CD4-positive, alpha-beta T cell treated with Interleukin-10 for 1 hour (primary cell): ENCODE data around the gene TMBIM6.
"Not testable (repeated sequence)": the region's sequence is repeated elsewhere in the genome, so short reads cannot be mapped to it uniquely, and the experiment has no call there.

Experiments
- DNase-seq: peaks from one replicate; pipeline ENCODE4 v3.0.0-alpha.2; 2020

Gene TMBIM6

GRCh38 chr12:49730050-49730449 lies 11.3 kb upstream of the TMBIM6 start:
- DNase-seq = no peak

GRCh38 chr12:49730568-49731101 lies 10.7 kb upstream of the TMBIM6 start:
- DNase-seq = no peak

GRCh38 chr12:49733219-49734017 lies 7.9 kb upstream of the TMBIM6 start:
- DNase-seq = no peak

- not testable (repeated sequence) for DNase-seq
These were observed 6.5 kb upstream of the TMBIM6 start for GRCh38 chr12:49734900-49735299.

GRCh38 chr12:49738721-49739120 lies 2.6 kb upstream of the TMBIM6 start:
- not testable (repeated sequence) for DNase-seq

GRCh38 chr12:49740277-49740676 lies 1.1 kb upstream of the TMBIM6 start:
- not testable (repeated sequence) for DNase-seq

- peak; percentile 94 for DNase-seq
These were observed 694 bp downstream of the TMBIM6 start for GRCh38 chr12:49741882-49742620.

- no peak for DNase-seq
These were observed 3.1 kb downstream of the TMBIM6 start for GRCh38 chr12:49744363-49744885.

GRCh38 chr12:49748306-49748705 lies 6.9 kb downstream of the TMBIM6 start:
- DNase-seq = no peak

GRCh38 chr12:49748800-49749199 lies 7.4 kb downstream of the TMBIM6 start:
- no peak for DNase-seq

GRCh38 chr12:49750027-49750995 lies 9.0 kb downstream of the TMBIM6 start:
- DNase-seq = peak; percentile 44

GRCh38 chr12:49750996-49751393 lies 9.6 kb downstream of the TMBIM6 start:
- no peak for DNase-seq

GRCh38 chr12:49761677-49762467 lies 20.5 kb downstream of the TMBIM6 start:
- no peak for DNase-seq

- DNase-seq = peak; percentile 37
These were observed 21.1 kb downstream of the TMBIM6 start for GRCh38 chr12:49762468-49762847.

- peak; percentile 85 for DNase-seq
These were observed 21.7 kb downstream of the TMBIM6 start for GRCh38 chr12:49763006-49763591.

- no peak for DNase-seq
These were observed 22.8 kb downstream of the TMBIM6 start for GRCh38 chr12:49764126-49764525.

- DNase-seq = no peak
These were observed 24.7 kb downstream of the TMBIM6 start for GRCh38 chr12:49766115-49766455.

- DNase-seq = no peak
These were observed 26.0 kb downstream of the TMBIM6 start for GRCh38 chr12:49767333-49767732.

- not testable (repeated sequence) for DNase-seq
These were observed 31.7 kb downstream of the TMBIM6 start for GRCh38 chr12:49773102-49773501.

- peak; percentile 63 for DNase-seq
These were observed 35.1 kb downstream of the TMBIM6 start for GRCh38 chr12:49776413-49776812.

GRCh38 chr12:49776858-49777257 lies 35.5 kb downstream of the TMBIM6 start:
- no peak for DNase-seq
